HG02943 (cell line): ENCODE results near the gene GLT6D1.

ENCODE experiments used
- ATAC-seq: cut with Tn5 transposase; IDR thresholded peaks from one replicate; pipeline ENCODE4 v1.9.1; 2021; ENCODE audit warnings: mild to moderate bottlenecking, low read depth, moderate library complexity; ENCODE audit not compliant: unreplicated experiment

GLT6D1 gene

DNA sequence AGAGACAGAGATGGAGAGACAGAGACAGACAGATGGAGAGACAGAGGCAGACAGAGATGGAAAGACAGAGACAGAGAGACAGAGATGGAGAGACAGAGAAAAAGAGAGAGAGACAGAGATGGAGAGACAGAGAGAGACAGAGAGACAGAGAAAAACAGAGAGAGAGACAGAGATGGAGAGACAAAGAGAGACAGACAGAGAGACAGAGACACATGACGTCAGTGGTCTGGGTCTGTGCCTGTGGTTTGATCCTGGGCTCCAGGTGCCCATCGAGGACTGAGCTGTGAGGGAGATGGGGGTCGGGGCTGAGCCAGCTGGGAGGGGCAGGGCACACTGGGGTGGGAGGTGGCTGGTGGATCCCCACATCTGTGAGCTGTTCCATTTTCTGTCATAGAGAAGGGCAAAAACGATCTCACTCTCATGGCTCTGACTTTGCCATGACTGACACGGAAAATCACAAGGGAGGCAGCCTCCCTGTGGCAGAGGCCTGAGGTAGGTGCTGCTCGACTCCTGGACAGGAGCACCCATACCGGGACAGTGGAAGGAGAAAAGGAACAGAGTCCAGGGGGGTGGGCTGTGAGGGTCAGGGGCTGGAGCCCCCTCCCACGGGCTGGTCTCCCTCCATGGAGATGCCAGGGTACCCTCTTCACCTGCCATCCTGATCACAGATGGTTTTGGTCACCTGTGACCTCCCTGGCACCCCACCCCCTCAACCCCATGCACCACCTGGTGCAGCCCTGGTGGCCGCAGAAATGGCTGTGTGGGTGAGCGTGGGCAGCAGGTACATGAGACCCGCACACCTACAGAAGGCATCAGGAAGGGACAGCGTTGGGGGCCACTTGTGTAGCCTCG is 28.8 kb downstream of the GLT6D1 start:
- ATAC-seq = no peak

- no peak for ATAC-seq
Measured at GRCh38 chr9:135609366-135609955, 29.9 kb downstream of the GLT6D1 start.

- no peak for ATAC-seq
Measured at GRCh38 chr9:135608999-135609317, 30.4 kb downstream of the GLT6D1 start.

- ATAC-seq = no peak
Measured at GRCh38 chr9:135608294-135608998, 30.9 kb downstream of the GLT6D1 start.

GRCh38 chr9:135607401-135608293 is 31.7 kb downstream of the GLT6D1 start:
- ATAC-seq = no peak

DNA sequence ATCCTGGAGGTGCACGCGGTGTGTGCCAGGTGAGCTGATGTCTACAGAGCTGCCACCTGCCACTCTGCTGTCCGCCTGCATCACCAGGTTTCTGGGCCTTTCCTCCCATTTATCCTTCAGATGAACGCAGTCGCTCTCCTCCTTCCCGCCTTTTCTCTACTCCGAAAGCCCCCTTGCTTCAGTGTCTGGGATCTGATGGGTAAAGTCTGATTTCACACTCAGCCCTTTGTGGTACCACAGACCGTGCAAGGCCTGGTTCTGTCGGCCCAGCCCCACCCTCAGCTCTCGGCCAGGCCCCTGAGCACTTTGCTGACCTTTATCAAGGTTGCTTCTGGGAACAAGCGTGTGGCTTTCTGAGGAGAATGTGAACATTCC is 32.5 kb downstream of the GLT6D1 start:
- ATAC-seq = no peak

DNA sequence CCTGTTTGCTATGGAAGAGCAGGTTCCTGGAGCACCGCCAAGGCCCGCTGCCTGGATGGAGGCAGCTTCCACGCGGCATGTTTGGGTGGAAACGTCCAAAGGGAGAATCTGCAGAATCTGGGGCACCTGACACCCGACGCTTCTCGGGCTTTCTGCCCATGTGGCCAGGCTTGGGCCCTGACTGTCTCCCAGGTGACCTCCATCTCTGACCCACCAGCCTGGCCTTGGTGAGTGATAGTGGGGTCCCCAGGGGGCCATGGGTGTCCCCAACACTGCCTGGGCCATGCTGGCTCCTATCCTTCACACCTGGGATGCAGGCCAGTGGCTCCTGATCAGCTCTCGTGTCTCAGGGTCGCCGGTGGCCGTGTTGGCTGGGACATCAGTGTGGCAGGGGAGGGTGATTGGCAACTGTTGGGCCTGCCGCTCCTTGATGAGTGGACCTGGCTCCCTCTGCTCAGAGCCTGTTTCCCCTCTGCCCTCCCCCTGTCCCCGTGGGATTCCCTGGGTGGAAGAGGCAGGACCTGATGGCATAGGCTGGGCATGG is 34.0 kb downstream of the GLT6D1 start:
- ATAC-seq = no peak

GRCh38 chr9:135604437-135605237 is 34.7 kb downstream of the GLT6D1 start:
- no peak for ATAC-seq

- ATAC-seq = no peak
Measured at GRCh38 chr9:135602789-135603481, 36.4 kb downstream of the GLT6D1 start.

DNA sequence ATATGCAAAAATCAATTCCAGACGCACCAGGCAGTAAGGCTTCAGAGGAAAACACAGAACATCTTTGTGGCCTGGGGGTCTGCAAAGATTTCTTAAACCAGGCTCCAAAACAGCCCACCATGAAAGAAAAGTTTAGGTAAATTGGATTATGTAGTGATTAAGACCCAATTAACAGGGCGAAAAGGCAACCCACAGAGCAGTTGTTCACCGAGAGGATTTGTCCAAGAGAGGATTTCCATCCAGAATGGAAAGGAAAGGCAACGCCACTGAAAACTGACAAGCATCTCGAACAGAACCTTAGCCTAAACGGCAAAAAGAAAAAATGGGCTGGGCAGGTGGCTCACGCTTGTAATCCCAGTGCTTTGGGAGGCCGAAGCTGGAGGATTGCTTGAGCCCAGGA is 37.4 kb downstream of the GLT6D1 start:
- ATAC-seq = no peak

DNA sequence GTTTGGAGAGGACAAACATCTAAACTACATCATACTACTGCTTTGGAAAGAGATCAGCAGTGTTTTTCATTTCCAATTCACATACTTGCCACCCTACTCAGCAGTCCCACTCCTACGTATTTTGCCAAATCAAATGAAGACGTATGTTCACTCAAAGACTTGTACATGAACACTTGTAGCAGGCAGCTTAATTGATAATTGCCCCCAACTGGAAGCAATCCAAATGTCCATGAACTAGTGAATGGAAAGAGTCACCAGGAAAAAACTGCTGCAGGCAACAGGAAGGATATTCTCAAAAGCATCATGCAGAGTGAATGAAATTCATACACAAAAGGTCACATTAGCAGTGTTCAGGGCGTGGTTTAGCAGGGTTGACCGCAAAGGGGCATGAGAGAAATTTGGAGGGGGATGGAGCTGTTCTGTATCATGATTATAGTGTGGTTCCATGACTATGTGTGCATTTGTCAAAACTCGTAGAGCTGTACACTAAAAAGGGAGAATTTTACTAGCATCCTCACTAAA is 39.0 kb downstream of the GLT6D1 start:
- no peak for ATAC-seq

DNA sequence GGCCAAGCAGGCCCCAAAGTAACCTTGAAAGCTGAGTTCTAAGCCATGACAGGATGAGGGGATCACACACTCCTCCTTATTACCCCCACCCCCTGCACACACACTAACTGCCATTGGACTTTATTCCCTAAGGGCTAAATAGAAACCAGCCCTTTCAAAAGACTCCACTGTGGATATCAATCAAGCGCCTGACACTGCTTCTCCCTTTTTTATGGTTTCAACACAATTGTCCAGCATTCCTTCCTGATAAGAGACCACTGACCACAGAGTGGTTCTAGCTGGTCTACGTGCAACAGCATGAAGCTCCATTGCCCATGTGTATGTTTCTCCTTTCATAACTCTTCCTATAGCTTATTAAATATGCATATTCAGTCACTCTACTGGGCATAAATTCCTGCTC is 43.1 kb downstream of the GLT6D1 start:
- no peak for ATAC-seq

- no peak for ATAC-seq
Measured at GRCh38 chr9:135592625-135593024, 46.7 kb downstream of the GLT6D1 start.

GRCh38 chr9:135592331-135592590 is 47.1 kb downstream of the GLT6D1 start:
- ATAC-seq = no peak

GRCh38 chr9:135591506-135592330 is 47.6 kb downstream of the GLT6D1 start:
- ATAC-seq = no peak

DNA sequence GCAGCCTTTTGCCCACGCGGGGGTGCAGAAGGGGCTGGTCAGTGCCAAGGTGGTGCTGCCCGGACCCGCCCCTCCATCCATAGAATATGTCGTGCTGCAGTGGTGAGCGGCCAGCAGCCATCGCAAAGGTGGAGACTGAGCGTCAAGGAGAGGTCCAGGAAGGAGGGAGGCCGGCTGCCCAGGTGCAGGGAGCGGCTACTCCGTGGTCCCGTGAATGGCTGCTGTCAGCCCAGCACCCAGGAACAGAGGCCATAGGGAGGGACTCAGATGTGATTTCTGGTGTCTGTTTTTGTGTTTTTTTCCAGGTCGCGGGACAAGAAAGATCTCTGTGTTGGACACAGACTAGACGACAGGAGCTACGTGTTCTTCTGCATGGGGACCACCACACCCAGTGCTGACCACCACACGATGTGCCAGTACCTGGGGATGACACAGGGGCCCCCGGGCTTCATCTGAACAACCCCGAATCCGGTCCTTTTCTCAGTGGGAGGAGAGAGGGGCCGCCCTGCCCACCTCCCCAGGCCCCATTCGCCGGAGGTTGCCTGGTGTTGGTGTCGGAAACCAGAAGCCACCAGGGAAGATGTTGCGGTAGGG is 48.8 kb downstream of the GLT6D1 start:
- ATAC-seq = no peak

DNA sequence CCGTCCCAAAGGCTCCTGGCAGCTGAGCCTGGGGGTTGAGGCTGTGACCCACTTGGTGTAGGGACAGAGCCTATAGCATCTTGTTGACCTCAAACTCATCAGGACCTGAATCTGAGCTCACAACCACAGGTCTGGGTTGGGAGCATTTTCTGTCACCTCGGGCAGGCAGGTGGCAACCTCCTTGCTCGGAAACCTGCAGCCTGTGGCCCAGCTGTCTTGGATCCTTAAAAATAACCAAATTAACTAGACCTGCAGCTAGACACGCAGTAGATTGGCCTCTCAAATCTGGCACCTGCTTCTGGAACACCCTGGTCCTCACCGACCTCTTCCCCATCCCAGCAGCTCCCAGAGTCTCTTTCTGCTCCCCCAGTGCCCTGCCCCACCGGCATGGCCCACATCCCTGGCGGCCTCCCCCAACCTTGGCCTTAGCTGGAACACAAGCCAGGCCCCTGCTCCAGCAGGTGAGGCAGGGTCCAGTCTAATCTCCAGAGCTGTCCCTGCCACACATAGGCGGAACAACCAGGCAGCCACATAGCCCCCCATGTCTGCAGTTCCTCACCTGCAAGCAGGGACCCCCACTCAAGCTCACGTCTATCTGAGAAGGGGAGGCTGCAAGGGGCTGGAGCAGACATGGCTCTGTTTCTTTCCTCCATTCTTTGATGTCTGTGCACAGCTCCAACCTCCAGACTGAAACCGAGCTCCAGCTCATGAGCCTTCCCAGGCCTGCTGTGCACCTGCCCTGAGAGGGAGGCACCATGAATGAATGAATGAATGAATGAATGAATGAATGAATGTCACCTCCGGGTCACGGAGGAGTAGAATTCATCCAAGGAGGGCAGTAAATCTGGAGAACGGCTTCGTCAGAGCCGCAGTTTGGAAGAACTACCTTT is 49.5 kb downstream of the GLT6D1 start:
- ATAC-seq = no peak
